ENCODE measurements around the gene ACTL8.

GRCh38 chr1:17802164-17802563, 47.0 kb downstream of the ACTL8 start:
- TF ChIP-seq CTCF (IDR thresholded peaks at IDR 0.05; ENCODE audit: low read depth, low read length, poor library complexity, severe bottlenecking) = no peak
- TF ChIP-seq EZH2phosphoT487 (IDR thresholded peaks at IDR 0.05; ENCODE audit: borderline replicate concordance, low read length) = no peak
